GM18861 (cell line): ENCODE data around the gene PMM2.
"Not testable (repeated sequence)": the region's sequence is repeated elsewhere in the genome, so short reads cannot be mapped to it uniquely, and the experiment has no call there.

Experiments used
- ATAC-seq: cut with Tn5 transposase; IDR thresholded peaks from one replicate; pipeline ENCODE4 v1.9.1; 2021; ENCODE audit not compliant: unreplicated experiment

Gene PMM2

GRCh38 chr16:8816967-8817655 is 19.5 kb downstream of the PMM2 start:
- no peak for ATAC-seq

- ATAC-seq, result peak; percentile 74
Observed at GRCh38 chr16:8818504-8819270, 21.0 kb downstream of the PMM2 start.

GRCh38 chr16:8819411-8820034 is 21.9 kb downstream of the PMM2 start:
- no peak for ATAC-seq

- no peak for ATAC-seq
Observed at GRCh38 chr16:8822403-8822802, 24.8 kb downstream of the PMM2 start.

GRCh38 chr16:8826278-8826879 is 28.7 kb downstream of the PMM2 start:
- no peak for ATAC-seq

GRCh38 chr16:8828541-8829165 is 31.0 kb downstream of the PMM2 start:
- ATAC-seq, result no peak

- no peak for ATAC-seq
Observed at GRCh38 chr16:8831450-8831849, 33.8 kb downstream of the PMM2 start.

GRCh38 chr16:8831871-8832716 is 34.5 kb downstream of the PMM2 start:
- ATAC-seq, result no peak

GRCh38 chr16:8832717-8833105 is 35.1 kb downstream of the PMM2 start:
- no peak for ATAC-seq

- ATAC-seq, result not testable (repeated sequence)
Observed at GRCh38 chr16:8836797-8837196, 39.2 kb downstream of the PMM2 start.

GRCh38 chr16:8837594-8837993 is 40.0 kb downstream of the PMM2 start:
- not testable (repeated sequence) for ATAC-seq

- ATAC-seq, result not testable (repeated sequence)
Observed at GRCh38 chr16:8842016-8842415, 44.4 kb downstream of the PMM2 start.

GRCh38 chr16:8843296-8843695 is 45.7 kb downstream of the PMM2 start:
- not testable (repeated sequence) for ATAC-seq

GRCh38 chr16:8845699-8846298 is 48.2 kb downstream of the PMM2 start:
- ATAC-seq, result no peak

- ATAC-seq, result no peak
Observed at GRCh38 chr16:8846401-8846932, 48.8 kb downstream of the PMM2 start.

GRCh38 chr16:8847145-8847544 is 49.5 kb downstream of the PMM2 start:
- no peak for ATAC-seq

GRCh38 chr16:8847623-8848022 is 50.0 kb downstream of the PMM2 start:
- ATAC-seq, result no peak

GRCh38 chr16:8848231-8848938 is 50.7 kb downstream of the PMM2 start:
- ATAC-seq, result no peak

- no peak for ATAC-seq
Observed at GRCh38 chr16:8848939-8849391, 51.3 kb downstream of the PMM2 start.
